K562 (cell line): ENCODE data around the gene SERPIND1. TPM values are rescaled to one million over a fixed set of nuclear protein-coding genes. Genes with fewer than 3 reads are reported as not detected.

Source experiments
- ATAC-seq: fragments of 200-7000 bp; cut with Tn5 transposase; 3 replicates; pipeline ENCODE4 v1.9.1; 2020; ENCODE audit warnings: moderate library complexity
- BruUV-seq: library from RNA; stranded (reverse); fragments of 400-500 nt; replicated peaks from 2 replicates; lab custom pipeline; 2021; lab: Mats Ljungman, UMichigan
- CTCF ChIA-PET: fragments of 300-600 bp; formaldehyde crosslinking; extraction: SDS; loops from one replicate; lab custom pipeline; 2021; ENCODE audit warnings: low intra/inter-chr PET ratio; lab: Yijun Ruan, JAX
- POLR2A ChIA-PET: fragments of 300-600, 350-650 bp; sonication (Branson Sonifier 250); formaldehyde crosslinking; extraction: SDS; loops from one replicate; lab custom pipeline; 2021; ENCODE audit warnings: antibody characterized with exemption, inconsistent platforms; lab: Yijun Ruan, JAX
- DNase-seq, 4 experiments: peaks; one replicate each; pipeline versions ENCODE4 v3.0.0 to v3.0.0-alpha.2; 2011 to 2018; ENCODE audit warnings: low spot score in 3 of 4, mixed read lengths in 3 of 4; ENCODE audit errors: extremely low read depth in 1 of 4
- FAIRE-seq: peaks from 2 replicates; lab custom pipeline; 2011; peaks lifted over from hg19 to GRCh38; lab: Jason Lieb, UNC
- H2AFZ ChIP-seq: 2 replicates; pipeline ENCODE4 v1.6.0; 2011; ENCODE audit warnings: low read depth, low read length, control low read depth, inconsistent platforms
- H3K27ac ChIP-seq: fragments of 200-600 bp; 3 replicates; pipeline ENCODE4 v1.8.0; 2011; ENCODE audit warnings: low read depth, mild to moderate bottlenecking, control low read depth, inconsistent platforms, low read length, moderate library complexity, mixed read lengths; ENCODE audit errors: extremely low read depth
- H3K27me3 ChIP-seq, 2 experiments: fragments of 300-600 bp in 1 of 2; 2 replicates in 1 of 2; 3 replicates in 1 of 2; pipeline versions ENCODE4 v1.6.0 to v1.8.0; 2011; ENCODE audit warnings: inconsistent platforms in 2 of 2, low read length in 2 of 2, mild to moderate bottlenecking in 1 of 2, mixed read lengths in 1 of 2, moderate library complexity in 1 of 2; ENCODE audit not compliant: control insufficient read depth in 2 of 2, insufficient read depth in 2 of 2
- H3K36me3 ChIP-seq: fragments of 300-600 bp; 3 replicates; pipeline ENCODE4 v1.8.0; 2011; ENCODE audit warnings: mild to moderate bottlenecking, low read length, inconsistent platforms; ENCODE audit not compliant: control insufficient read depth, insufficient read depth
- H3K4me1 ChIP-seq, 2 experiments: fragments of 200-600 bp in 1 of 2; replicated peaks in 1 of 2; 2 replicates in 1 of 2; 3 replicates in 1 of 2; pipeline versions ENCODE4 v1.5.1 to v1.8.0; 2011; ENCODE audit warnings: inconsistent platforms in 2 of 2, low read length in 2 of 2, mild to moderate bottlenecking in 1 of 2, mixed read lengths in 1 of 2, moderate library complexity in 1 of 2; ENCODE audit not compliant: control insufficient read depth in 2 of 2, insufficient read depth in 2 of 2
- H3K4me2 ChIP-seq: 2 replicates; pipeline ENCODE4 v1.6.1; 2011; ENCODE audit warnings: low read length, control low read depth, inconsistent platforms, mixed read lengths; ENCODE audit not compliant: insufficient read depth
- H3K4me3 ChIP-seq: fragments of 200-600 bp; sonication (generic), shearing (Covaris generic); 2 replicates; pipeline ENCODE4 v1.5.1; 2016; ENCODE audit warnings: control low read depth, inconsistent platforms
- H3K79me2 ChIP-seq: fragments of 200-600 bp; 3 replicates; pipeline ENCODE4 v1.8.0; 2011; ENCODE audit warnings: low read length, inconsistent platforms; ENCODE audit not compliant: control insufficient read depth, insufficient read depth
- H3K9ac ChIP-seq, 2 experiments: 2 replicates each; pipeline versions ENCODE4 v1.6.0 to v1.6.1; 2011; ENCODE audit warnings: low read depth in 2 of 2, low read length in 2 of 2, control low read depth in 1 of 2, inconsistent platforms in 1 of 2, mild to moderate bottlenecking in 1 of 2, mixed read lengths in 1 of 2; ENCODE audit not compliant: insufficient read depth in 1 of 2
- H3K9me1 ChIP-seq: one replicate; pipeline ENCODE4 v1.6.0; 2011; ENCODE audit warnings: inconsistent platforms, mild to moderate bottlenecking, low read length, moderate library complexity; ENCODE audit not compliant: control insufficient read depth, insufficient read depth
- H3K9me3 ChIP-seq: replicated peaks from 2 replicates; pipeline ENCODE4 v1.5.1; 2011; ENCODE audit warnings: low read depth, low read length, inconsistent platforms; ENCODE audit not compliant: control insufficient read depth, insufficient read depth
- H4K20me1 ChIP-seq: replicated peaks from 2 replicates; pipeline ENCODE4 v1.6.1; 2011; ENCODE audit warnings: low read length, inconsistent platforms, mixed read lengths; ENCODE audit not compliant: control insufficient read depth, insufficient read depth
- DACH1 ChIP-seq: fragments of 450-650 bp; IDR thresholded peaks from 2 replicates; pipeline ENCODE4 v1.6.1; 2018; ENCODE audit not compliant: partially characterized antibody
- ELK1 ChIP-seq: sonication (generic); formaldehyde crosslinking; IDR thresholded peaks from 2 replicates; pipeline ENCODE4 v1.8.1; 2022; ENCODE audit warnings: missing genetic modification reagents
- MIER1 ChIP-seq: fragments of 450-650 bp; IDR thresholded peaks from 2 replicates; pipeline ENCODE4 v1.6.1; 2016; ENCODE audit warnings: antibody characterized with exemption, mild to moderate bottlenecking, low read depth
- OTX1 ChIP-seq: fragments of 450-650 bp; formaldehyde crosslinking; IDR thresholded peaks from 2 replicates; pipeline ENCODE4 v1.4.0; 2022; ENCODE audit warnings: mild to moderate bottlenecking
- PPARD ChIP-seq: fragments of 250-450 bp; sonication (Bioruptor Pico); IDR thresholded peaks from 2 replicates; pipeline ENCODE4 v1.8.0; 2022; ENCODE audit warnings: inconsistent platforms, mild to moderate bottlenecking, moderate library complexity
- XRCC5 ChIP-seq: fragments of 200-400 bp; formaldehyde crosslinking; IDR thresholded peaks from 2 replicates; pipeline ENCODE4 v1.6.1; 2017; ENCODE audit warnings: low read depth, mild to moderate bottlenecking, low read length
- ZNF431 ChIP-seq: sonication (generic); formaldehyde crosslinking; IDR thresholded peaks from 2 replicates; pipeline ENCODE4 v1.8.0; 2022; ENCODE audit warnings: mild to moderate bottlenecking, missing genetic modification reagents
- ZNF644 ChIP-seq: fragments of 200-800 bp; sonication (Bioruptor generic); IDR thresholded peaks from 2 replicates; pipeline ENCODE4 v1.6.1; 2016; ENCODE audit warnings: low read depth, missing genetic modification characterization, missing compliant biosample characterization
- ZNF707 ChIP-seq: fragments of 250-450 bp; sonication (Bioruptor Pico); conservative IDR thresholded peaks from 2 replicates; pipeline ENCODE4 v1.8.0; 2022; ENCODE audit warnings: inconsistent platforms, mild to moderate bottlenecking, moderate library complexity
- ZNF766 ChIP-seq: fragments of 200-800 bp; sonication (Bioruptor generic); conservative IDR thresholded peaks from 2 replicates; pipeline ENCODE4 v1.6.1; 2016; ENCODE audit warnings: missing genetic modification characterization, missing compliant biosample characterization
- WGBS: fragments of 100-300 bp; shearing (Covaris generic); methylation state at CpG from one replicate; pipeline ENCODE4 v1.1.6; 2016; ENCODE audit warnings: low coverage, mixed read lengths; ENCODE audit not compliant: insufficient coverage; ENCODE audit errors: missing lambda C conversion rate; 5-methylcytosine and 5-hydroxymethylcytosine counted together
- in situ Hi-C: fragments of 300-500 bp; cut with MboI; formaldehyde crosslinking; loops from 4 replicates; pipeline ENCODE4 v1.15.0; 2018; ENCODE audit warnings: inconsistent platforms, mixed read lengths
- intact Hi-C: fragments of 100-400 bp; cut with micrococcal nuclease; formaldehyde crosslinking; loops from 2 replicates; pipeline ENCODE4 v1.14.2; 2022
- polyA plus RNA-seq, 8 experiments: library from polyadenylated mRNA; depleted of rRNA in 4 of 8; stranded (reverse) in 5 of 8; unstranded in 3 of 8; fragments of >200 nt; fragmentation: Nextera tagmentation in 2 of 8; fragmentation: Illumina TruSeq in 1 of 8; extraction: Ambion mirVana in 2 of 8; extraction: Trizol in 1 of 8; gene quantifications; 2 replicates each; pipeline versions ENCODE4 v1.2.1 to v1.2.3, GENCODE V29; 2011 to 2014; ENCODE audit warnings: inconsistent platforms in 1 of 8, missing spikeins in 1 of 8
- total RNA-seq, 7 experiments: library from RNA; depleted of rRNA in 6 of 7; stranded (reverse); fragments of >200 nt in 6 of 7; fragmentation: Illumina TruSeq in 2 of 7; extraction: Trizol in 2 of 7; gene quantifications; 2 replicates each; pipeline versions ENCODE4 v1.2.1 to v1.2.3, GENCODE V29; 2011 to 2021; ENCODE audit warnings: low replicate concordance in 1 of 7
- TF ChIP-seq, protein P1 (sequence below): fragments of 450-650 bp; formaldehyde crosslinking; IDR thresholded peaks from 2 replicates; pipeline ENCODE4 v1.4.0; 2020; ENCODE audit warnings: mild to moderate bottlenecking, mixed read lengths

SERPIND1 gene
- total and polyA plus RNA-seq, 9 of the 15 experiments (the other 6 are each of a cell fraction or from before 2014, with no cell fraction given), result 0.04 to 0.11 (median 0.09) TPM; not detected in 6

- H3K36me3 ChIP-seq, result peaks cover 68% of the 10 kb centered on the region
- H3K27ac ChIP-seq, result no peak overlapping the region
- no peak for ATAC-seq
- peaks cover 11% of the 10 kb centered on the region for H3K9me3 ChIP-seq
- in situ Hi-C loops, result no loop called here
- DNase-seq, result no peak
- FAIRE-seq, result no peak
- WGBS, result 28% methylated on average over 2 of the region's 2 CpGs
- CTCF ChIA-PET, result interaction anchor here (0.7 to 2.6 kb wide), 4 partner anchors 40 to 324 kb away, joined by 3 to 10 read pairs (median 5); no protein-coding TSS in a partner anchor
- no peak overlapping the region for H3K9ac ChIP-seq
- H4K20me1 ChIP-seq, result no peaks in the 10 kb centered on the region; the same call in 1 of the 2 replicates
- intact Hi-C loops, result loop anchor here (2.0 to 5.0 kb wide), 5 partner anchors 40 to 325 kb away; no protein-coding TSS in a partner anchor
- no peak overlapping the region for H3K4me3 ChIP-seq
- no peaks in the 10 kb centered on the region for H3K27me3 ChIP-seq
- POLR2A ChIA-PET, result interaction anchor here (0.6 to 1.7 kb wide), 15 partner anchors 10 to 970 kb away, joined by 3 to 11 read pairs (median 4); partner anchors contain the start of gene SERPIND1
- H3K79me2 ChIP-seq, result no peaks in the 10 kb centered on the region
- no peak overlapping the region for H3K4me2 ChIP-seq
- H3K9me1 ChIP-seq, result peaks cover 5% of the 10 kb centered on the region
- H2AFZ ChIP-seq, result no peak overlapping the region
- BruUV-seq, result no TSS peak
- no peaks in the 10 kb centered on the region for H3K4me1 ChIP-seq
- TF ChIP-seq ELK1 (CRISPR knock-in tag) (no peak), ZNF644 (tag) (no peak), XRCC5 (no peak), OTX1 (CRISPR knock-in tag) (0 out of 2 replicates have a peak, but pooled peaks have one; percentile 47), PPARD (peak; percentile 46; the same call in 1 of the 2 replicates), ZNF766 (CRISPR knock-in tag) (no peak), ZNF431 (CRISPR knock-in tag) (no peak), MIER1 (no peak), DACH1 (no peak), ZNF707 (CRISPR knock-in tag) (peak; percentile 64; the same call in 1 of the 2 replicates)
- TF ChIP-seq, protein P1, sequence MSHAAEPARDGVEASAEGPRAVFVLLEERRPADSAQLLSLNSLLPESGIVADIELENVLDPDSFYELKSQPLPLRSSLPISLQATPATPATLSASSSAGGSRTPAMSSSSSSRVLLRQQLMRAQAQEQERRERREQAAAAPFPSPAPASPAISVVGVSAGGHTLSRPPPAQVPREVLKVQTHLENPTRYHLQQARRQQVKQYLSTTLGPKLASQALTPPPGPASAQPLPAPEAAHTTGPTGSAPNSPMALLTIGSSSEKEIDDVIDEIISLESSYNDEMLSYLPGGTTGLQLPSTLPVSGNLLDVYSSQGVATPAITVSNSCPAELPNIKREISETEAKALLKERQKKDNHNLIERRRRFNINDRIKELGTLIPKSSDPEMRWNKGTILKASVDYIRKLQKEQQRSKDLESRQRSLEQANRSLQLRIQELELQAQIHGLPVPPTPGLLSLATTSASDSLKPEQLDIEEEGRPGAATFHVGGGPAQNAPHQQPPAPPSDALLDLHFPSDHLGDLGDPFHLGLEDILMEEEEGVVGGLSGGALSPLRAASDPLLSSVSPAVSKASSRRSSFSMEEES (CRISPR knock-in tag), result no peak
Measured at GRCh38 chr22:20742764-20743163, 31.1 kb upstream of the SERPIND1 start.
